ENCODE measurements around the gene PPIE. TPM values are rescaled to one million over a fixed set of nuclear protein-coding genes. Genes with fewer than 3 reads are reported as not detected.

PPIE gene
- total and polyA plus RNA-seq, 12 donors: 34.3 to 78.9 (median 42.8) TPM

GRCh38 chr1:39757501-39757900, 18.8 kb downstream of the PPIE start:
- Histone ChIP-seq H3K27me3 (no peaks in the 10 kb centered on the region), H3K36me3 (replicated peaks in 1 of 2) (peaks cover 0 to 48% of the 10 kb centered on the region in 2 donors), H3K27ac (no peak overlapping the region), H3K4me3 (no peak overlapping the region), H3K4me1 (replicated peaks in 1 of 2) (no peaks in the 10 kb centered on the region), H3K9me3 (replicated peaks in 1 of 3) (no peaks in the 10 kb centered on the region)
- TF ChIP-seq, protein P1, sequence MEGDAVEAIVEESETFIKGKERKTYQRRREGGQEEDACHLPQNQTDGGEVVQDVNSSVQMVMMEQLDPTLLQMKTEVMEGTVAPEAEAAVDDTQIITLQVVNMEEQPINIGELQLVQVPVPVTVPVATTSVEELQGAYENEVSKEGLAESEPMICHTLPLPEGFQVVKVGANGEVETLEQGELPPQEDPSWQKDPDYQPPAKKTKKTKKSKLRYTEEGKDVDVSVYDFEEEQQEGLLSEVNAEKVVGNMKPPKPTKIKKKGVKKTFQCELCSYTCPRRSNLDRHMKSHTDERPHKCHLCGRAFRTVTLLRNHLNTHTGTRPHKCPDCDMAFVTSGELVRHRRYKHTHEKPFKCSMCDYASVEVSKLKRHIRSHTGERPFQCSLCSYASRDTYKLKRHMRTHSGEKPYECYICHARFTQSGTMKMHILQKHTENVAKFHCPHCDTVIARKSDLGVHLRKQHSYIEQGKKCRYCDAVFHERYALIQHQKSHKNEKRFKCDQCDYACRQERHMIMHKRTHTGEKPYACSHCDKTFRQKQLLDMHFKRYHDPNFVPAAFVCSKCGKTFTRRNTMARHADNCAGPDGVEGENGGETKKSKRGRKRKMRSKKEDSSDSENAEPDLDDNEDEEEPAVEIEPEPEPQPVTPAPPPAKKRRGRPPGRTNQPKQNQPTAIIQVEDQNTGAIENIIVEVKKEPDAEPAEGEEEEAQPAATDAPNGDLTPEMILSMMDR (IDR thresholded peaks at IDR 0.05): no peak
- TF ChIP-seq POLR2A (IDR thresholded peaks at IDR 0.05): no peak
- DNase-seq: no peak
- 86 to 91% (median 88%) methylated on average over 5 of the region's 5 CpGs for WGBS, 4 donors
- intact Hi-C loops (cut with DNase I): no loop called here

DNA sequence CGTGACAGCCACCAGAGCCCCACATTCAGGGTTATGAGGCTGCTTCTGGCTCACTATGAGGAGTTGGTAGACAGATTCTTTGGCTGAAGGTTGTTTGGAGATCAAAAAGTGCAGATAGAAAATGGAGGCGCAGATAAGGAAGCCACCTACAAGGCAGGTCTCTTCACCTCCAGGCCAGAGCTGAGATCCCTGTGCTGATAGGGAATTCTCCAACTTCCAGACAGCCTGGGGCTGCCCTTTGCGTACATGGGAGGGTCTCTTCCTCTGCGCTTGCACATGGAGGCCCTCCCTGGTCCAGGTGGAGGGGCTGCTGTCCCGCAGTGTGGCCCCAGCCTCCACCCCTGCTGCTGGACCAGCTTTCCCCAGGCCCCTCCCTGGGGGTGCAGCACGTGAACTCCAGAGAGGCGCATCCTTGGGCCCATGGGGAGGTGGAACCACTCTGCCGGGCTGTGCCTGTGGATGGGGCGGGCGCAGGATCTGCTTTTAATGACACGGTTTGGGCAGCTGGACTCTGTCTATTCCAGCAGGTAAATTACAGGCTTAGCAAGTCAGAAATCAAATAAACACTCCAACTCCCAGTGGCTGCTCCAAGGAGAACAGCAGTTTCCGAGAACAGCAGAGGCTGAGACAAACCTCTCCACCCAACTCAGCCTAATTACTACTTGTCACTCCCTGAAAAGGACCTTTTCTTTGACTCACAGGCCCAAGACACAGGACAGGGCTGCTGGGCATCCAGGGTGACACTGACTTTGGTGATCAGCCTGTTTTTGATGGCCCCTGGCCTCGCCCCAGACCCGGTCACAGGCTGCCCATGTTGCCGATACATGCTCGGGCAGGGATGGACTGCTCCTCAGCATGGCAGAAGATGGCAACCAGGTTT, 20.1 kb downstream of the PPIE start:
- Histone ChIP-seq H3K4me3 (no peak overlapping the region), H3K9me3 (replicated peaks in 1 of 3) (no peaks in the 10 kb centered on the region), H3K4me1 (replicated peaks in 1 of 2) (no peaks in the 10 kb centered on the region), H3K36me3 (replicated peaks in 1 of 2) (peaks cover 0 to 35% of the 10 kb centered on the region in 2 donors), H3K27ac (no peak overlapping the region), H3K27me3 (no peaks in the 10 kb centered on the region)
- DNase-seq: no peak
- TF ChIP-seq, protein P1 (IDR thresholded peaks at IDR 0.05): no peak
- TF ChIP-seq POLR2A (IDR thresholded peaks at IDR 0.05): no peak
- WGBS, 4 donors: 91 to 97% (median 93%) methylated on average over 12 to 16 of the region's 16 CpGs
- intact Hi-C loops (cut with DNase I): no loop called here

DNA sequence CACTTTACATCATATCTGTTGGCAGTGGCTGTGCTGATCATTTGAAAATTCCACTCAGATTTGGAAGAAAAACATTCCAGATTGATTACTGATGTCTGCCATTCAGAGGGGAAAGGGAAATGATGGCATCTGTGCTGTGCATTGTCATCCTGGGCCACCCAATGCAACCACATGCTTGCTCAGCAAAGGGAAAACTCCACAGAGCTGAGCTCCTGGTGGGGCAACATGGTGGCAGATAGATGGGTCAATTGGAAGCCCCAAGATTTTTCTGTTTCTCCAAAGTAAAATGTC, 20.7 kb downstream of the PPIE start:
- Histone ChIP-seq H3K4me3 (no peak overlapping the region), H3K9me3 (replicated peaks in 1 of 3) (no peaks in the 10 kb centered on the region), H3K36me3 (replicated peaks in 1 of 2) (peaks cover 0 to 29% of the 10 kb centered on the region in 2 donors), H3K4me1 (replicated peaks in 1 of 2) (no peaks in the 10 kb centered on the region), H3K27ac (no peak overlapping the region), H3K27me3 (no peaks in the 10 kb centered on the region)
- TF ChIP-seq POLR2A (IDR thresholded peaks at IDR 0.05): no peak
- TF ChIP-seq, protein P1 (IDR thresholded peaks at IDR 0.05): no peak
- intact Hi-C loops (cut with DNase I): no loop called here
- no peak for DNase-seq

DNA sequence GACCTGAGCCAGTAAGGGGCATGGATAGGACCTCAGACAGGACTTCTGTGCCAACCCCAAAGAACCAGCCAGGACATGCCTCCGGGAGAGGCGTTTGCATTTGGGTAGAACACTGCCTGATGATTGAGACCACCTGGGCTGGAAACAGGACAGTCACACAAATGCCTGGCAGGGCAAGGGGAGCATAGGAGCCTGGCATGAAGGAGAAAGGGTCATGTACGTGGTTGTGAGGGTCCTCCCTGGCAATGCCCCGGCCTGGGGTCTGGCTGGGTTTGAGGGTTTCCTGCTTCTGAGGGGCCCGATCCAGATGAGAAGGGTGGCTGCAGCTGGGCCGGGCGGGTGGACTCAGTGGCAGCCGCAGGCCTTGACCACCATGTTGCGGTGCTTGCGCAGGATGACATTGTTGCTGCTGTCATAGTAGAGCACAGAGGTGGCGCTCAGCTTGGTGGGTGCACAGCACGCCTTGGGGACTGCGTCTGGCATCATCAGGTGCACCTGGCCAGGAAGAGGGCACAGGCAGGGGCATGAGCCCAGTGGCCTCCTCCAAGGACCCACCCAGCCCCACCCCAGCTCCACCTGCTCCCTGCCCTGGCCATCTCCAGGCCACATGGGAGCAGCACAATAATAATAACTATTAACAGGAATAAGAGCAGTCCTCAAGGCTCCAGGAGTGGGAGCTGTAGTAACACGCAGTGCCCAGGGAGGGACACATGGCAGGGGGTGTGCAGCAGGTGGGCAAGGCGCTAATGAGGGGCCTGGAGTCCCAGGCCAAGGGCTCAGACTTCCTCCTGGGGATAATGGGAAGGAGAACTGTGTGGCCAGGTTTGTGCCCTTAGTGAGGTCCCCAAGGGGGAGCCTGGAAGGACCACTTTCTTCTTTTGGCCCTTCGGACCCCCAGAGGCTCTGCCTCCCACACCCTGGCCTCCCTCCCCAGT, 21.7 kb downstream of the PPIE start:
- H3K27me3 ChIP-seq: no peaks in the 10 kb centered on the region
- no peak for TF ChIP-seq POLR2A (IDR thresholded peaks at IDR 0.05)
- TF ChIP-seq, protein P1 (IDR thresholded peaks at IDR 0.05): no peak
- H3K9me3 ChIP-seq (replicated peaks in 1 of 3): no peaks in the 10 kb centered on the region
- H3K4me1 ChIP-seq (replicated peaks in 1 of 2): no peaks in the 10 kb centered on the region
- intact Hi-C loops (cut with DNase I): no loop called here
- H3K27ac ChIP-seq: no peak overlapping the region
- no peak overlapping the region for H3K4me3 ChIP-seq
- H3K36me3 ChIP-seq (replicated peaks in 1 of 2): peaks cover 0 to 20% of the 10 kb centered on the region in 2 donors
- WGBS, 4 donors: 94 to 97% (median 95%) methylated on average over 8 to 16 of the region's 16 CpGs
- no peak for DNase-seq

Data from adrenal gland (tissue), 12 donors.